Hepatic stellate cell (primary cell): ENCODE measurements around the gene ZNF799.
A peak's percentile ranks its signal among the peaks of the same experiment; 100 is the strongest.
"Not testable (repeated sequence)": the region's sequence is repeated elsewhere in the genome, so short reads cannot be mapped to it uniquely, and the experiment has no call there.

Experiments used
- DNase-seq: peaks from one replicate; pipeline ENCODE4 v3.0.0; 2011; ENCODE audit warnings: low spot score

ZNF799 gene

DNA sequence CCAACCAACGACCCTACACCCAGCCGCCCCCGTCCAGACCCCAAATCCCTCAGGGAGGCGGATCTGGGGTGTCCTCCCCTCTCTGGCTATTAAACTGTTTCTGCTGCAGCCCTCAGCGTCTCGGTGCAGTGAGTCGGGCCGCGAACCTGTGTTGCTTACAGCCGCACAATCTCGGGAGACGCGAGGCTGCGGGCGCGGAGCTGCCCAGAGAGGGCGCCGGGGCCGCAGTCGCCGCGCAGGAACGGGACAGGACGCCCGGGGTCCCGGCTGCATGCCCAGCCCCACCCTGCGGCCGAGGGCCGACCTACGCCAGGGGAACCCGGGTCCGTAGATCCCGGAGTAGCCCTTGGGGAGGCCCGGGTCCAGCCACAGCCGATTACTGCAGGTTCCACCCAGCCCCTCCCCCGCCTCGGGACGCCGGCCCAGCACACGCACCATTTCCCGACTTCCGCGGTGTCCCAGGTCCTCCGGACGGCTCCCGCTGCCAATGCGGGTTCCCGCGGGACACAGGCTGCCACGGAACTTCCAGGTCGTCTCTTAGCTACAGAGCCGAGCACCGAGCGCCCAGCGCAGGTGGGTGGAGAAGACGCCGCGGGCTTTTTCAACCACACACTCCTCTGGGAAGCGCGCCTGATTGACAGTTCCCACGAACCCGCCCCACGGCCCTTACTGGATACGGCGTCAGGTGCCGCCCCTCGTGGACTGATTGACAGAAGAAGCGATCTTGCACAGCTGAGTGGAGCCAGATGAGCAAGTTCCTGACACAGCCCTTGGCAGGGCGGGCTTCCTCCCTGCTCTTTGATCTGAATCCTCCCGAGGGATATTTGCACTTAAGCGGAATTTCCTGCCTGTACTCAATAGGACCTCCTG, at the start of gene ZNF799:
ZNF799 (minus strand) TSS at position 639 of the 870 bp plus-strand sequence; CDS start at position 438, 201 bp downstream.
- DNase-seq = peak; percentile 85

DNA sequence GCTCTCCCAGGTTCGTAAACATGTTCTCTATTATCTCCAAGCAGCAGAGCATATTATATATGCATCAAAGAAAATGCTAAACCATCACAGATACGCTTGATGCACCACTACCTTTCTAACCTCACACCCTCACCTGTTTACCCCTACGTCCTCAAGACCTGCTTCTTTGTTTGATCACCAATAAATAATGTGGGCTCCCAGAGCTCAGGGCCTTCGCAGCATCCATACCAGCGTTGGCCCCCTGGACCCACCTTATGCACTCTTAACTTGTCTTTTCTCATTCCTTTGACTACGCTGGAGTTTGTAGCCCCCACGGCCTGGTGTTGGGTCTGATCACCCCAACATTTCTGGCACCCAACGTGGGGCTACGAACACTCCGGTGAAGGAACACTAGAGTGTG, 49.8 kb upstream of the ZNF799 start:
- no peak for DNase-seq

DNA sequence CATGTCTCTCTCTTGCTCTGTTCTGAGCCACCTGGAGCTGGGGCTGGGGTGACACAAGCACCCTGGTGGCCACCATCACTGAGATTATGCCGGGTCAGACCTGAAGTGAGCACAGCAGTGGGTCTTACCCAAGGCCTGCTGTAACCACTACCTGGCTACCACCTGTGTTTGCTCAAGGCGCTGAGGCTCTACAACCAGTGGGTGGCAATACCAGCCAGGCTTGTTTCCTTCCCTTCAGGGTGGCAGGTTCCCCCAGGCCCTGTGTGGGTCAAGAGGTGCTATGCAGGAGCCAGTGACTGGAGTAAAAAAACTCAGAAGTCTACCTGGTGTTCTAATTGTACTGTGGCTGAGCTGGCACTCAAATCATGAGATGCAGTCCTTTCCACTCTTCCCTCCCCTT, 47.7 kb upstream of the ZNF799 start:
- no peak for DNase-seq

DNA sequence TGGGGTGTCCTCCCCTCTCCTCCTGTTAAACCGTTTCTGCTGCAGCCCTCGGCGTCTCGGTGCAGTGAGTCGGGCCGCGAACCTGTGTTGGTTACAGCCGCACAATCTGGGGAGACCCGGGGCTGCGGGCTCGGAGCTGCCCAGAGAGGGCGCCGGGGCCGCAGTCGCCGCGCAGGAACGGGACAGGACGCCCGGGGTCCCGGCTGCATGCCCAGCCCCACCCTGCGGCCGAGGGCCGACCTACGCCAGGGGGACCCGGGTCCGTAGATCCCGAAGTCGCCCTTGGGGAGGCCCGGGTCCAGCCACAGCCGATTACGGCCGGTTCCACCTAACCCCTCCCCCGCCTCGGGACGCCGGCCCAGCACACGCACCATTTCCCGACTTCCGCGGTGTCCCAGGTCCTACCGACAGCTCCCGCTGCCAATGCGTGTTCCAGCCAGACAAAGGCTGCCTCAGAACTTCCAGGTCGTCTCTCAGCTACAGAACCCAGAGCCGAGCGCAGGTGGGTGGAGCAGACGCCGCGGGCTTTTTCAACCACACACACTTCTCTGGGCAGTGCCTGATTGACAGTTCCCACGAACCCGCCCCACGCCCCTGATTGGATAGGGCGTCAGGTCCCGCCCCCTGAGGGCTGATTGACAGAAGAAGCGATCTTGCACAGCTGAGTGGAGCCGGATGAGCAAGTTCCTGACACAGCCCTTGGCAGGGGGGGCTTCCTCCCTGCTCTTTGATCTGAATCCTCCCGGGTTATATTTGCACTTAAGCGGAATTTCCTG, 39.7 kb upstream of the ZNF799 start, which contains the start of gene ZNF443:
ZNF443 (minus strand) TSS at position 481 of the 776 bp plus-strand sequence; CDS start at position 374, 107 bp downstream.
- peak; percentile 88 for DNase-seq

DNA sequence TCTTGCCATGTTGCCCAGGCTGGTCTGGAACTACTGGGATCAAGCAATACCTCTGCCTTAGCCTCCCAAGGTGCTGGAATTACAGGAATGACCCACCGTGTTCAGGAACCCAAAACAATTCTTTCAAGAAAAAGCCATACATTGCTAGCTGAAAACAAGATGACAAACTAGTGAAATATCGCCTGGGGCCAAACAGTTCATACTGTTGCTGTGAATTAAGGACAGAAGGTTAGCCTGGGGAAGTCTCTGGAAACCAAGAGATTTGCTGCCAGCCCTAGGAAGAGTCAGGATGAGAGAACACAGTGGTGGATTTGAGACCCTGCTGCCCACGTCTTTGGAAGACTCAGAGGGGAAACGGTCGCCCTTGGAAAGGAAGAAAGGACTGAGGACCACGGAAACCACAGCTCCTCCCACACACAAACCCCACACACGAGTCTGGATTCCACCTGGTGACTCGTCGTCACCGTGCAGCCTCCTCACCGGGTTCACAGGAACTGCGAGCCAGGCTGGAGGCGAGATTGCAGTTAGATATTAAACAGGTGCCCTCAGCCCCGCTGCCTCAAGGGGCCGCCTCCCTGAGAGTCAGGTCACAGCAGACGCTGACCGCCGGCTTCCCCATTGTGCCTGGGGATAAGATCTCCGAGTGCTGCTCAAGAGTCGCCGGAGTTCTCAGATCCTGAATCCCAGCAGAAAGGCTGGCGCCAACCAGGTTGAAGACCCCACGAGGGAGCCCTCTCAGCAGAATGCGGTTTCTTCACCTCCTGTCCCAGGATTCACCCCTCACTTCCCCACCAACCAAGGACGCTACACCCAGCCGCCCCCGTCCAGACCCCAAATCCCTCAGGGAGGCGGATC, 38.8 kb upstream of the ZNF799 start:
- not testable (repeated sequence) for DNase-seq

DNA sequence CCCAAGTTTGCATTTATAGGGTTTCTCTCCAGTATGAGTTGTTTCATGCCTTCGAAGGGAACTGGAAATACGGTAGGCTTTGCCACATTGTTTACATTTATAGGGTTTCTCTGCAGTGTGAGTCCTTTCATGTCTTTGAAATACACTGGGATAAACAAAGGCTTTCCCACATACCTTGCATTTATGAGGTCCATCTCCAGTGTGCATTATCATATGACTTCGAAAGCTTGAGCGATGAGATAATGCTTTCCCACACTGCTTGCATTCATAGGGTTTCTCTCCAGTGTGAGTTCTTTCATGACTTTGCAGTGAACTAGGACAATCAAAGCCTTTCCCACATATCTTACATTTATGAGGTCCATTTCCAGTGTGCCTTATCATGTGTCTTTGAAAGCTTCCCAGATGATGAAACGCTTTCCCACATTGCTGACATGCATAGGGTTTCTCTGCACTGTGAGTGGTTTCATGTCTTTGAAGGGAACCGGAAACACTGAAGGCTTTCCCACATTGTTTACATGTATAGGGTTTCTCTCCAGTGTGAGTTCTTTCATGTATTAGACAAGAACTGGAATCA, 29.7 kb upstream of the ZNF799 start:
- not testable (repeated sequence) for DNase-seq

DNA sequence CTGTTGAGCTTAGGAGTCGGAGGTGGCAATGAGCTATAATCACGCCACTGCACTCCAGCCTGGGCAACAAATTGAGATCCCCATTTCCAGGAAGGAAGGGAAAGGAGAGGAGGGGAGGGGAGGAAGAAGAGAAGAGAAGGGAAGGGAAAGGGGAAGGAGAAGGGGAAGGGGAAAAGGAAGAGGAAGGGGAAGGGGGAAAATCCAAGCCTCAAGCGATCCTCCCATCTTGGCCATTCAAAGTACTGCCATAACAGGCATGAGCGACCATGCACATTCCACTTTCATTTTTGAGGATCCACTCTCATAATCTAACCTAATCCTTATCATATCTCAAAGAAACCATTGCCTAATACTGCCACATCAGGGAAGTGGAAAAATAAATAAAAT, 24.8 kb upstream of the ZNF799 start:
- no peak for DNase-seq

DNA sequence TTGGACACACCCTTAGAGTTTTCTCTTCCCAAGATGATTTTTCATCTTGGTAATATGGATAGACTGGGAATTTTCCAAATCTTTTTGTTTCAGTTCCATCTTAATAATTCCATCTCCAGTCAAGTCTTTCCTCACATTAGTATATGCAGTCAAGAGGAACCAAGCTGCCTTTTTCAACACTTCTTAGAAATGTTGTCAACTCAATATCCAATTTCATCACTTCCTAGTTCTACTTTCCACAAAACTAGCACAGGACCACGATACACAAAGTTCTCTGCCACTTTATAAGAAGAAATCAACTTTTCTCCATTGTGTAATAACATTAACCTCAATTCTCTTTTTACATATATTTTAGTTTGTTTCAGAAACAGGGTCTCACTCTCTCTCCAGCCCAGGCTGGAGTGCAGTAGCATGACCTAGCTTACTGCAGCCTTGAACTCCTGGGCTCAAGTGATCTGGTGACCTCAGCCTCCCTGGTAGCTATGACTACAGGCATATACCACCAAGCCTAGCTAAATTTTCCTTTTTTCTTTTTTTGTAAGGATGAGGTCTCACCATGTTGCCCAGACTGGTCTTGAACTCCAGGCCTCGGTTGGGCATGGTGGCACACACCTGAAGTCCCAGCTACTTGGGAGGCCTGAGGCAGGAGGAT, 24.3 kb upstream of the ZNF799 start:
- DNase-seq = no peak

DNA sequence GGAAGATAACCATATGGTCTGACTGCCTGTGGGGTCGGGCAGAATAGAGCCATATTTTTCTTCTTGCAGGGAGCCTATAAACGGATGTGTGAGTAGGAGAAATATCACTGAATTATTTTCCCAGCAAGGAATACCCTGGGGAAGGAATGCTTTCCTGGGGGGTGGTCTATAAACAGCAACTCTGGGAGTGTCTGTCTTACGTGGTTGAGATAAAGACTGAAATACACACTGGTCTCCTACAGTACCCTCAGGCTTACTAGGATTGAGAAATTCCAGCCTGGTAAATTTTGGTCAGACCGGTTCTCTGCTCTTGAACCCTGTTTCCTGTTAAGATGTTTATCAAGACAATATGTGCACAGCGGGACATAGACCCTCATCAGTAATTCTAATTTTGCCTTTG, 16.2 kb upstream of the ZNF799 start:
- DNase-seq = not testable (repeated sequence)

DNA sequence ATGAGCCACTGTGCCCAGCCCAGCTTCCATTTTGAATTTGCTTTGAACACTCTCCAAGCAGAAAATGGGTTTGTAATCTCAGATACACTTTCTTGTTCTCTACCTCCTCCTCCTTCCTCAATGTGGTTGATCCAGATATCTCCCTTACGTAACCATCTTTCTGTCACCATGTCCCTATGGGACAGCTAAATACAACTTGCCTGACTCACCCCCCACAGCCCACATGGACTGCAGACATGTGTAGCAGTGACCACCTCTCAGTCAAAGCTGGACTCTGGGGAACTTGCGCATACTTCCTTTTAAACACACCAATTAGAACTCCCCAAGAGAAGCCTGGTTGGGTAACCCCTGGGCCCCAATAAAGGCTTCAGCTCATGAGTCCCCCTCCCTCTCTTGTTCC, 10.8 kb upstream of the ZNF799 start:
- DNase-seq = no peak

DNA sequence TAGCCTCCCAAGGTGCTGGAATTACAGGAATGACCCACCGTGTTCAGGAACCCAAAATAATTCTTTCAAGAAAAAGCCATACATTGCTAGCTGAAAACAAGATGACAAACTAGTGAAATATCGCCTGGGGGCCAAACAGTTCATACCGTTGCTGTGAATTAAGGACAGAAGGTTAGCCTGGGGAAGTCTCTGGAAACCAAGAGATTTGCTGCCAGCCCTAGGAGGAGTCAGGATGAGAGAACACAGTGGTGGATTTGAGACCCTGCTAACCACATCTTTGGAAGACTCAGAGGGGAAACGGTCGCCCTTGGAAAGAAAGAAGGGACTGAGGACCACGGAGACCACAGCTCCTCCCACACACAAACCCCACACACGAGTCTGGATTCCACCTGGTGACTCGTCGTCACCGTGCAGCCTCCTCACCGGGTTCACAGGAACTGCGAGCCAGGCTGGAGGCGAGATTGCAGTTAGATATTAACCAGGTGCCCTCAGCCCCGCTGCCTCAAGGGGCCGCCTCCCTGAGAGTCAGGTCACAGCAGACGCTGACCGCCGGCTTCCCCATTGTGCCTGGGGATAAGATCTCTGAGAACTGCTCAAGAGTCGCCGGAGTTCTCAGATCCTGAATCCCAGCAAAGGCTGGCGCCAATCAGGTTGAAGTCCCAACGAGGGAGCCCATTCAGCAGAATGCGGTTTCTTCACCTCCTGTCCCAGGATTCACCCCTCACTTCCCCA, 1.0 kb downstream of the ZNF799 start:
- DNase-seq = peak; percentile 11

DNA sequence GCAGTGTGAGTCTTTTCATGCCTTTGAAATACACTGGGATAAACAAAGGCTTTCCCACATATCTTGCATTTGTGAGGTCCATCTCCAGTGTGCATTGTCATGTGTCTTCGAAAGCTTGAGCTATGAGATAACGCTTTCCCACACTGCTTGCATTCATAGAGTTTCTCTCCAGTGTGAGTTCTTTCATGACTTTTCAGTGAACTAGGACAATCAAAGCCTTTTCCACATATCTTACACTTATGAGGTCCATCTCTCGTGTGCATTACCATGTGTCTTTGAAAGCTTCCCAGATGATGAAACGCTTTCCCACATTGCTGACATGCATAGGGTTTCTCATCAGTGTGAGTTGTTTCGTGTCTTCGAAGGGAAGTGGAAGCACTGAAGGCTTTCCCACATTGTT, 9.9 kb downstream of the ZNF799 start:
- DNase-seq = not testable (repeated sequence)

DNA sequence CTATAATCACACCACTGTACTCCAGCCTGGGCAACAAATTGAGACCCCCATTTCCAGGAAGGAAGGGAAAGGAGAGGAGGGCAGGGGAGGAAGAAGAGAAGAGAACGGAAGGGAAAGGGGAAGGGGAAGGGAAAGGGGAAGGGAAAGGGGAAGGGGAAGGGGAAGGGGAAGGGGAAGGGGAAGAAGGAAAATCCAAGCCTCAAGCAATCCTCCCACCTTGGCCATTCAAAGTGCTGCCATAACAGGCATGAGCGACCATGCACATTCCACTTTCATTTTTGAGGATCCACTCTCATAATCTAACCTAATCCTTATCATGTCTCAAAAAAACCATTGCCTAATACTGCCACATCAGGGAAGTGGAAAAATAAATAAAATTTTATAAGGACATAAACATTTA, 14.7 kb downstream of the ZNF799 start:
- not testable (repeated sequence) for DNase-seq

DNA sequence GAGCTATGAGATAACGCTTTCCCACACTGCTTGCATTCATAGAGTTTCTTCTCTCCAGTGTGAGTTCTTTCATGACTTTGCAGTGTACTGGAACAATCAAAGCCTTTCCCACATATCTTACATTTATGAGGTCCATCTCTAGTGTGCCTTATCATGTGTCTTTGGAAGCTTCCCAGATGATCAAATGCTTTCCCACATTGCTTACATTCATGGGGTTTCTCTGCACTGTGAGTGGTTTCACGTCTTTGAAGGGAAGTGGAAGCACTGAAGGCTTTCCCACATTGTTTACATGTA, 20.7 kb downstream of the ZNF799 start:
- DNase-seq = no peak

DNA sequence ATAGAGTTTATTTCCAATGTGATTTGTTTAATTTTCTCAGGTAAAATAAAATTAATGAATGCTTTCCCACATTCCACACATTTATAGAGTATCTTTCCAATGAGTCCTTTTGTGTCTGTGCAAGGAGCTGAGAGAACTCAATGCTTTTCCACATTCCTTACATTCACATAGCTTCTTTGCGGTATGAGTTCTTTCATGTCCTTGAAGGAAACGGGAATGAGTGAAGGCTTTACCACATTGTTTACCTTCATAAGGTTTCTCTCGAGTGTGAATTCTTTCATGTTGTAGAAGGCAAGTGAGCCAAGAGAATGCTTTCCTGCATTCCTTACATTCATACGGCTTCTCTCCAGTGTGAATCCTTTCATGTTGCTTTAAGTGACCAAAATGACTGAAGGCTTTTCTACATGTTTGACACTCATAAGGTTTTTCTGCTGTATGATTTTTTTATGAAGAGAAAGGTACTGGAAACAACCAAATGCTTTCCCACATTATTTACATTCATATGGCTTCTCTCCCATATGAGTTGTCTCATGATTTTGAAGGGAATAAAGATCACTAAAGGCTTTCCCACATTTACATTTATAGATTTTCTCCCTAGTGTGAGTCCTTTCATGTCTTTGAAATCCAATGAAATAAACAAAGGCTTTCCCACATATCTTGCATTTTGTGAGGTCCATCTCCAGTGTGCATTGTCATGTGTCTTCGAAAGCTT, 21.2 kb downstream of the ZNF799 start:
- DNase-seq = no peak

DNA sequence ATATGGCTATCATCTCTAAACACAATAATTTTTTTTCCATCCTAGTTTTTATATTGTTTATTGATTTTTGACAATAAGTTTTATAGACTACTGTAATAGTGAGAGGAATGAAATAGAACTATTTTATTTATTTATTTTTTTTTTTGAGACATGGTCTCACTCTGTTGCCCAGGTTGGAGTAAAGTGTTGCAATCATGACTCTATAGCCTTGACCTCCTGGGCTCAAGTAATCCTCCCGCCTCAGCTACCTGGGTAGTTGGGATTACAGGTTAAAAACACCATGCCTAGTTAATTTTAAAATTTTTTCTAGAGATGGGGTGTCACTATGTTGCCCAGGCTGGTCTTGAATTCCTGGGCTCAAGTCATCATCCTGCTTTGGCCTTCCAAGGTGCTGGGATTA, 27.0 kb downstream of the ZNF799 start:
- DNase-seq = no peak

DNA sequence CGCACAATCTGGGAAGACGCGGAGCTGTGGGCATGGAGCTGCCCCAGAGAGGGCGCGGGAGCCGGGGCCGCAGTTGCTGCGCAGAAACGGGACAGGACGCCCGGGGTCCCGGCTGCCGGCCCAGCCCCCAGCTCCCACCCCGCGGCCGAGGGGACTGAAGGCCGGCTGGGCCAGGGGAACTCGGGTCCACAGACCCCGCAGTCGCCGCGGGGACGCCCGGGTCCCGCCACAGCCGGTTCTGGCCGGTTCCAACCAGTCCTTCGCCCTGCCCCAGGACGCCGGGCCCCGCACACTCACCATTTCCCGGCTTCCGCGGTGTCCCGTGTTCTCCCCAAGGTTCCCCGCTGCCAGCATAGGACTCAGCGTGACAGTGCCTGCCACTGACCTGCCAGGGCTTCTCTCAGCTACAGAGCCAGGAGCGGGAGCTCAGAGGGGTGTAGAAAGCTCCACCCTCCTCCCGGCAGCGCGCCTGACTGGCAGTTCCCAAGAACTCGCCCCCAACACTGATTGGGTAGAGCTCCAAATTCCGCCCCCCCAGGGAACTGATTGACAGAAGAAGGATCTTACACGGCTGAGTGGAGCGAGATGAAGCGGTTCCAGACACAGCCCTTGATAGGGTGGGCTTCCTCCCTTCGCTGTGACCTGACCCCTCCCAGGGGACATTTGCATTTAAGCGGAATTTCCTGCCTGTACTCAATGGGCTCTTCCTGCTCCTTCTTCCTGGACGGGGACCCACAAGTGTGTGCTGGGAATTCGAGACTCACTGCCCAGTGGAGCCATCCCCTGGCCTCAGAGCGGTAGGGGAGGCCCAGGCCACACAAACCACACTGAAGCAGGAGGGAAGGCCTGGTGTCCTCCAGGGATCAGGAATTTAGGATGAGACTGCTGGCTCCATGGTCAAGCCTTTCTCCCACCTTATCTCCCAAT, 35.6 kb downstream of the ZNF799 start, which contains the start of gene ZNF442:
ZNF442 (minus strand) TSS at position 448 of the 927 bp plus-strand sequence. CDS start 2,052 bp downstream, outside the sequence.
- DNase-seq = peak; percentile 99

DNA sequence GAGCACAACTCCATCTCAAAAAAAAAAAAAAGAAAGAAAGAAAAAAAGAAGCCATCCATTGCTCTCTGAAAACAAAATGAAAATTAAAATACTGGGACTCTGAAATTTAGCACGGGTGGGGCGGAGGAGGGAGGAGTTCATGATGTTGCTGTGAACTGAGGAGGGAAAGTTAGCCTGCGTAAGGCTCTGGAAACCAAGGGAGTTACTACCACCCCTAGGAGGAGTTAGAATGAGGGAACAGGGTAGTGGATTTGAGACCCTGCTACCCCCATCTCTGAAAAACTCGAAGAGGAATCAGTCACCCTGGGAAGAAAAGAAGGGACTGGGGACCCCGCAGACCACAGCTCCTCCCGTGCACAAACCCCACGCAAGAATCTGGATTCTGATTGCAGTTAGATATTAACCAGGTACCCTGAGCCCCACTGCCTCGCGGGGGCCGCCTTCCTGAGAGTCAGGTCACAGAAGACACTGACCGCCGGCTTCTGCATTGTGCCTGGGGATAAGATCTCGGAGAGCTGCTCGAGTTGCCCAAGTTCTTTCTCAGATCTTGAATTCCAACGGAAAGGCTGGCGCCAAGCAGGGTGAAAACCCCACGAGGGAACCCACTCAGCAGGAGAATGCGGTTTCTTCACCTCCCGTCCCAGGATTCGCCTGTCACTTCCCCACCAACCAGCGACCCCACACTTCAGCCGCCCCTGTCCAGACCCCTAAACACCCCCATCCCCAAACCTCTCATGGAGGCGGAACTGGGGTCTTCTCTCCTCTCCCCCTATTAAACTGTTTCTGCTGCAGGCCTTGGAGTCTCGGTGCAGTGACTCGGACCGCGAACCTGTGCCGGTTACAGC, 36.5 kb downstream of the ZNF799 start:
- peak; percentile 35 for DNase-seq
